NCI-H1092 treated with DMSO at 0.1 percent for 48 hours (cell line): Measurements from ENCODE around the gene DPEP3.
A peak's percentile ranks its signal among the peaks of the same experiment; 100 is the strongest.
"Not testable (repeated sequence)": the region's sequence is repeated elsewhere in the genome, so short reads cannot be mapped to it uniquely, and the experiment has no call there.

Source experiments
- DNase-seq: peaks from one replicate; lab custom pipeline; 2025; lab: John Stamatoyannopoulos, UW

The DPEP3 gene, protein sequence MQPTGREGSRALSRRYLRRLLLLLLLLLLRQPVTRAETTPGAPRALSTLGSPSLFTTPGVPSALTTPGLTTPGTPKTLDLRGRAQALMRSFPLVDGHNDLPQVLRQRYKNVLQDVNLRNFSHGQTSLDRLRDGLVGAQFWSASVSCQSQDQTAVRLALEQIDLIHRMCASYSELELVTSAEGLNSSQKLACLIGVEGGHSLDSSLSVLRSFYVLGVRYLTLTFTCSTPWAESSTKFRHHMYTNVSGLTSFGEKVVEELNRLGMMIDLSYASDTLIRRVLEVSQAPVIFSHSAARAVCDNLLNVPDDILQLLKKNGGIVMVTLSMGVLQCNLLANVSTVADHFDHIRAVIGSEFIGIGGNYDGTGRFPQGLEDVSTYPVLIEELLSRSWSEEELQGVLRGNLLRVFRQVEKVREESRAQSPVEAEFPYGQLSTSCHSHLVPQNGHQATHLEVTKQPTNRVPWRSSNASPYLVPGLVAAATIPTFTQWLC

DNA sequence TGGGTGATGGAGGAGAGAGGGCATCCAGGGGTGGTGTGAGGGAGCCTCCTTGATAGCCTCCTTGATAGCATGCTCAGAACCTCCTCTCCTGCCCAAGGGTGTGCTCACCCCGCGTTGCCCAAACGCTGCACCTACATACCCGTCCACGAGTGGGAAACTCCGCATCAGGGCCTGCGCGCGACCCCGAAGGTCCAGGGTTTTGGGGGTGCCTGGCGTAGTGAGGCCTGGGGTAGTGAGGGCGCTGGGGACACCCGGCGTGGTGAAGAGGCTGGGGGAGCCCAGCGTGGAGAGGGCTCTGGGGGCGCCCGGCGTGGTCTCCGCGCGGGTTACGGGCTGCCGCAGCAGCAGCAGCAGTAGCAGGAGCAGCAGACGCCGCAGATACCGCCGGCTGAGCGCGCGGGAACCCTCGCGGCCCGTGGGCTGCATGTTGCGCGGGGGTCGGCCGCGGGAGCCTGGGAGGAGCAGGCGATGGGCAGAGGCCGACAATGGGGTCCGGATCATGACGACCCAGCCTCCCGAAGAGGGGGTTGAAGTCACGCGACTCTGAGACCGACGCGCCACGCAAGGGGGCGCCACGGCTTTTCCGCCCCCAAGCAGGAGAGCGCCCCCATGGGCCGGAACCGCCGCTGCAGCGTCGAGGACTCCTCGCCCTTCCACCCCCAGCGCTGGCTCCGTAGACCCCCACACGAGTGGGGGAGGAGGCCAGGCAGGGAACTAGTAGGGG is at the start of gene DPEP3:
Gene DPEP3, minus strand, starts transcription at position 545 of the 724 bp plus-strand sequence. Its CDS starts 119 bp downstream, at position 426.
- DNase-seq, result no peak

DNA sequence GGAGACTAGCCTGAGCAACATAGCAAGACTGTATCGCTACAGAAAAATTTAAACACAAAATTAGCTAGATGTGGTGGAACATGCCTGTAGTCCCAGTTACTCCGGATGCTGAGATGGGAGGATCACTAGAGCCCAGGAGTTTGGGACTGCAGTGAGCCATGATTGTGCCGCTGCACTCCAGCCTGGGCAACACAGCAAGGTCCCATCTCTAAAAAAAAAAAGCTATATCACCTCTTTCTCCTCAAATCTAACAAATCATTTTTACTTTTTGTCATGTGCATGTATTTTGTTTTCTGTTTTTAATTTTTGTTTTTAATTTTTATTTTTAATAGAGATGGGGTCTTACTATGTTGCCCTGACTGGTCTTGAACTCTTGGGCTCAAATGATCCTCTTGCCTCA is 48.7 kb upstream of the DPEP3 start:
- no peak for DNase-seq

GRCh38 chr16:68022728-68023537 is 42.6 kb upstream of the DPEP3 start, which contains the start of the genes DDX28 and DUS2:
Gene DDX28 (minus strand): TSS chr16:68023232. CDS start chr16:68023202, 30 bp downstream.
Gene DUS2 (plus strand): TSS chr16:68023284. CDS start chr16:68038024, 14,740 bp downstream.
- peak; percentile 80 for DNase-seq

DNA sequence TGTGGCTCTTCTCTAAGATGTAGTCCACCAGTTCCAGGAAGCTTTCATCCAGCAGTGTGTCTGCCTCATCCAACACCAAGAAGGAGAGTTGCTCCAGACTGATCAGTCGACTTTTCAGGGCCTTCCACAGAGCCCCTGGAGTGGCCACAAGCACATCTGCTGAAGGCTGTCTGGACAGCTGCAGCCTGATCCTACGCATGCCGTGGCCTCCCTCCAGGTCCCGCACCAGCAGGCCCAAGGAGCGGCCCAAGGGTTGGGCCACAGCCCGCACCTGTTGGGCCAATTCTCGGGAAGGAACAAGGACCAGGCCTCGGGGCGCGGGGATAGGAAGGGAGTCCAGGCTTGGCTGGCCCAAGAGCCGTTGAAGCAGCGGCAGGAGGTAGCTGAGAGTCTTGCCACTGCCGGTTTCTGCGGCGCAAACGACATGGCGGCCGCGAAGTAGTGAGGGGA is 42.0 kb upstream of the DPEP3 start:
- no peak for DNase-seq

DNA sequence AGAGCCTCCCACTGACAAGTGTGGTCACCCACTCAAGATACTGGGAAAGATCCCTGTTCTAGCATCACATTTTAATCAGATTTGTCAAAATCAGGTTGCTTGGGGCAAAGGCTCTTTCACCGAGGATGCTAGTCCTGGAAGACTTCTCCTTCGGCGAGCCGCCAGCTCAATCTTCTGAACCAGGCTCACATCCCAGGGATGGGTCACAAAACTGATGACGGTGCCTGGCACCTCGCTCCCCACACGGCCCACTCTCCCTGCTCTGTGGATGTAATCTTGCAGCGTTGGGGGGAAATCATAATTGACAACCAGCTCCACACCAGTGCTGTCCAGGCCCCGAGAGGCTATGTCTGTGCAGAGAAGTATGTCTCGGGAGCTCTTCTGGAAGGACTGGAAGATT is 41.2 kb upstream of the DPEP3 start:
- DNase-seq, result no peak

GRCh38 chr16:68019167-68019680 is 38.9 kb upstream of the DPEP3 start:
- DNase-seq, result no peak

- DNase-seq, result no peak
Measured at GRCh38 chr16:68015681-68016080, 35.4 kb upstream of the DPEP3 start, which contains the start of gene DPEP2NB. Gene DPEP2NB (minus strand): TSS chr16:68015911. CDS start chr16:68015770, 141 bp downstream.

GRCh38 chr16:68013440-68013839 is 33.1 kb upstream of the DPEP3 start:
- DNase-seq, result no peak

- not testable (repeated sequence) for DNase-seq
Measured at GRCh38 chr16:68009872-68010271, 29.6 kb upstream of the DPEP3 start.

DNA sequence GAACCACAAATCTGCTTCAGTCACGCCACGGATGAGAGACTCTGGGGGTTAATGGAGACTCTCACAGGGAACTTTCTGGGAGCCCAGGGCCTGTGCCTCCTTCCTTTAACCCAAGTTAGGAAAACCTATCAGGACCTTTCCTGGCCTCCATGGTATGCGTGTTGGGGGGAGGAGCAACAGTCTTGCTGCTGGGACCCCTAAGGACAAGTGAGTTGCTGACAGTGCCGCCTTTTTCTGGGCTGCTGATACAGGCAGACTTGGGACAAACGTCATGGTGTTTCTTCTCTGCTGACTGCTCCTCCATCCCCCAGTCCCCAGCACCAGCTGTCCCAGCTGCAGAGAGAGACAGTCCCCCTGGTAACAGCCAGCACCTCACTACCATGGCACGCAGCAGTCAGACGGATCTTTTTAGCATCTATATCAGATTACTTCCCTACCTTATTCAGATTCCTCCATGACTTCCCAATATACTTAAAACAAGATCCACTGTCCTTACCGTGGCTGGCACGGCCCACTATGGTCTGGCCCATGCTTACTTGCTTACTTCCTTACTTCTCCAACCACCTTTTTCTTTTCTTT is 28.9 kb upstream of the DPEP3 start:
- no peak for DNase-seq

- DNase-seq, result no peak
Measured at GRCh38 chr16:68005786-68006286, 25.5 kb upstream of the DPEP3 start.

- no peak for DNase-seq
Measured at GRCh38 chr16:68005211-68005610, 24.9 kb upstream of the DPEP3 start.

DNA sequence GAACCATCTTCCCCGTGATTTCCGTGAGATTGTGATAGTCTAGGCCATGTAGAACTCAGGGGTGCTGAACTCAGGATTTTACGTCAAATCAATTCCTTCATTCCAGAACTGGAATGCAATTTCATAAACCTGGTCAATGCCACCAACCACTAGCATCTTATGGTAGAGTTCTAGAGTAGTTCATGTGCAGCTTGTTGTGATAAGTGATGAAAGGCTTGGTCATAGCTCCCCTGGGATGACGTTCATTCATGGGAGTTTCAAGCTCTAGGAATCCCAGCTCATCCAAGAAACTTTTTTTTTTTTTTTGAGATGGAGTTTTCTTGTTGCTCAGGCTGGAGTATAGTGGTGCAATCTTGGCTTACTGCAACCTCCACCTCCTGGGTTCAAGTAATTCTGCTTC is 22.7 kb upstream of the DPEP3 start:
- no peak for DNase-seq

DNA sequence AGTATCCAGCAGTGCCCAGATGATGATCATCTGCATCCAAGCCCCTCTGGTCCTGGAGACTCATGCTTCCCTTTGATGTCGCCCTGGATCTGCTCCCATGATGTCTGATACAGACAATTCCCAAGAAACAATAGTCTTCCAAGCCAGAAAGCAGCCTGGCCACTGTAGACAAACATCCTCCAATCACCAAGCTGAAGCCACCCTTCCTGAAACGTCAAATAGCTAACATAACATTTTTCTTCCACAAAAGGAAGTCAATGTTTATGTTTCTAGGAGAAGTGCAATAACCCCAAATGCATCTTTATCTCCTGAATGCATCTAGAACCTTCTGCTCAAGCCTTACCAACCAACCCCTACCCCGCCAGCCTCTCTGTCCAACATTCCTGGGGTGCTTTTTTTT is 20.2 kb upstream of the DPEP3 start:
- no peak for DNase-seq

DNA sequence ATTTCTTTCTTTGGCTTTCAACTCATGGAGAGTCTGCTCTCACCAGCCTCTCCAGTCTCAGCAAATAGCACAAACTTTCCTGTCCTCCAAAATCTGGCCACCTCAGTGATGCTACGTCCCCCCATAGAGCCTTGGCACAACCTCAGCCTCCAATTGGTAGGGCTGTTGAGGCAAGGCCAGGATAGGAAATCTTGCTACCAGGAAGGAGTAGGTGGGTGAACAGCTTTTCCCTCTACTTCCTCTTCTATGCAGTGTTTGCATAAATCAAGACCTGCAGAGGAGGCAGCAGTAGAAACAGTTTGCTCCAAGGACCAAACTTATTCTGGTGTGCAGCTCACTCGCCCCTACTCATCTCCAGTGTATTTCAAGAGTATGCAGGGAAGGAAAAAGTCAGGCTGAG is 19.7 kb upstream of the DPEP3 start:
- DNase-seq, result no peak

DNA sequence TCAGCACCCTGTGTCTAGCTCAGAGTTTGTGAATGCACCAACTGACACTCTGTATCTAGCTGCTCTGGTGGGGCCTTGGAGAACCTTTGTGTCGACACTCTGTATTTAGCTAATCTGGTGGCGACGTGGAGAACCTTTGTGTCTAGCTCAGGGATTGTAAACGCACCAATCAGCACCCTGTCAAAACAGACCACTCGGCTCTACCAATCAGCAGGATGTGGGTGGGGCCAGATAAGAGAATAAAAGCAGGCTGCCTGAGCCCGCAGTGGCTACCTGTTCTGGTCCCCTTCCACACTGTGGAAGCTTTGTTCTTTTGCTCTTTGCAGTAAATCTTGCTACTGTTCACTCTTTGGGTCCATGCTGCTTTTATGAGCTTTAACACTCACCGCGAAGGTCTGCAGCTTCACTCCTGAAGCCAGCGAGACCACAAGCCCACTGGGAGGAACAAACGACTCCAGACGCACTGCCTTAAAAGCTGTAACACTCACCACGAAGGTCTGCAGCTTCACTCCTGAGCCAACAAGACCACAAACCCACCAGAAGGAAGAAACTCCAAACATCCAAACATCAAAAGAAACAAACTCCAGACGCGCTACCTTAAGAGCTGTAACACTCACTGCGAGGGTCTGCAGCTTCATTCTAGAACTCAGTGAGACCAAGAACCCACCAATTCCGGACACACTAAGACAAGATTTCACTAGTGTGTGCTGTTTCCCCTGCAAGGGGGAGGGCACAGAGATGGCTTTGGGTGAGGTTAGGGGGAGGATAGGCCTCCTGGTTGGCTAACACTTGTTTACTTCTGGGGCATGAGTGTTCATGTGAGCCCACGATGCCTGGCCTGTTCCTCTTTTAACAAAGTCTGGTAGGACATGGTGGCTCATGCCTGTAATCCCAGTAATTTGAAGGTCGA is 18.7 kb upstream of the DPEP3 start, which contains the start of gene DPEP2:
Gene DPEP2, minus strand, starts transcription at position 706 of the 910 bp plus-strand sequence. CDS start 6,272 bp downstream, outside the sequence.
- not testable (repeated sequence) for DNase-seq

DNA sequence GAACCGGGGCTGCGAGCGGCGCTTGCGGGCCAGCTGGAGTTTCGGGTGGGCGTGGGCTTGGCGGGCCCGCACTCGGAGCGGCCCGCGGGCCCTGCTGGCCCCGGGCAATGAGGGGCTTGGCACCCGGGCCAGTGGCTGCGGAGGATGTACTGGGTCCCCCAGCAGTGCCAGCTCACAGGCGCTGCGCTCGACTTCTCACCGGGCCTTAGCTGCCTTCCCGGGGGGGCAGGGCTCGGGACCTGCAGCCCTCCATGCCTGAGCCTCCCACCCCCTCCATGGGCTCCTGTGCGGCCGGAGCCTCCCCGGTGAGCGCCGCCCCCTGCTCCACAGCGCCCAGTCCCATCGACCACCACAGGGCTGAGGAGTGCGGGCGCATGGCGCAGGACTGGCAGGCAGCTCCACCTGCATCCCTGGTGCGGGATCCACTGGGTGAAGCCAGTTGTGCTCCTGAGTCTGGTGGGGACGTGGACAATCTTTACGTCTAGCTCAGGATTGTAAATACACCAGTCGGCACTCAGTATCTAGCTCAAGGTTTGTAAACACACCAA is 18.0 kb upstream of the DPEP3 start:
- not testable (repeated sequence) for DNase-seq

DNA sequence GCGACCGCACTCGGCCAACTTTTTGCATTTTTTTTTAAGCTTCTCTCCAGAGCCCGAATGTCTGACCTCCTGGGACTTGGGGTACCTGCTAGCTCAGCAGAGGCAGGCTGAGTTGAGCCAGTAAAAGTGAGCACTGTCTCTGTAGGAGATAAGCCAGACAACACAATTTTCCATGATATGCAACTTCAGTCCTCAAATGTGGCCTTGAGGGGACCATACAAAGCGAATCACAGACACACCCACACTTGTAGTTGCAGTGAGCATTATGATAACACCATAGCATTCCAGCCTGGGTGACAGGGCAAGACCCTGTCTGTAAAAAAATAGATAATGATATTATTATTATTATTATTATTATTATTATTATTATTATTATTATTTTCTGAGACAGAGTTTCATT is 16.4 kb upstream of the DPEP3 start:
- no peak for DNase-seq

DNA sequence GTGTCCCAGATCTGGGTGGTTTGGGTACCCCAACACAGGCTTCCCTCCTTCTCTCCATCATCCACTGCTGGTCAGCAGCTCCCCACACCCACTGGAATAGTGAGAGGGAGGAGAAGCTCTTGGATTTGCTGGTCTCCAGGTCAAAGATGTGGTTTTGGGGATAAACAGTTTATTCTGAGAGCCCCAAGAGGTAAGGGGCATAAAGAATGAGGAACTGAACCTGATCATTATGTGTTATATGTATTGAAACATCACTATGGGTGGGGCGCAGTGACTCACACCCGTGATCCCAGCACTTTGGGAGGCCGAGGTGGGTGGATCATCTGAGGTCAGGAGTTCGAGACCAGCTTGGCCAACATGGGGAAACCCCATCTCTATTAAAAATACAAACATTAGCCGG is 15.1 kb upstream of the DPEP3 start:
- no peak for DNase-seq

- DNase-seq, result not testable (repeated sequence)
Measured at GRCh38 chr16:67994040-67994408, 13.7 kb upstream of the DPEP3 start.
